Upper lobe of left lung (tissue), 4 donors: Measurements from ENCODE around the gene KRTAP5-10.
"Not testable (repeated sequence)": the region's sequence is repeated elsewhere in the genome, so short reads cannot be mapped to it uniquely, and the experiment has no call there.

ENCODE experiments used
- CTCF ChIP-seq, 6 experiments: fragments of 450-650 bp in 4 of 6; fragments of 200-600 bp in 2 of 6; sonication (generic) in 2 of 6; IDR thresholded peaks; one replicate each; pipeline ENCODE4 v1.5.1; 2016 to 2019; ENCODE audit warnings: antibody characterized with exemption in 6 of 6
- EP300 ChIP-seq, 4 donors: sonication (generic); formaldehyde crosslinking; IDR thresholded peaks; one replicate each; pipeline ENCODE4 v1.5.1; 2017; ENCODE audit warnings: antibody characterized with exemption in 4 of 4, control low read depth in 2 of 4
- POLR2A ChIP-seq, 4 donors: fragments of 450-650 bp; IDR thresholded peaks; one replicate each; pipeline ENCODE4 v1.5.1; 2016 to 2017; ENCODE audit warnings: antibody characterized with exemption in 4 of 4, mild to moderate bottlenecking in 2 of 4

GRCh38 chr11:71534711-71535608, 30.4 kb upstream of the KRTAP5-10 start:
- TF ChIP-seq CTCF, POLR2A, EP300 (IDR thresholded peaks at IDR 0.05): not testable (repeated sequence)
